ENCODE data around the gene SLK. TPM values are rescaled to one million over a fixed set of nuclear protein-coding genes. Genes with fewer than 3 reads are reported as not detected.

SLK gene
- total and polyA plus RNA-seq, 2 of the 4 experiments (the other 2 are of a cell fraction), result 8.1 to 21.5 TPM

DNA sequence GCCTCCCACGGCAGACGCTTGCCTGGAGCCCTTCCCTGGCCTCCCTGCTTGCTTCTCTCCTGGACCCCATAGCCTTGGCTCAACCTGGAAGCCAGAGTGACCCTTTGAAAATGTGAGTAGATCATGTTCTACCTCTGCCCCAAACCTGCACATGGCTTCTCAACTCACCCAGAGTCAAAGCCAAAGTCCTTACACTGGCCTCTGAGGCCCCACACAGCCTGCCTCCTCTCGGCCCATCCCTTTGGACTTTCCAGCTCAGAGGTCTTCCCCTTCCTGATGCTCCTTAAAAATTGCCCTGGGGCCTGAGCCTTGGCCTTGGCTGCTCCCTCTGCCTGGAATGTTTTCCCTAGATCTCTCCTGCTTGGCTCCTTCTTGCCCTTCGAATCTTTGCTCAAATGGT, 86.3 kb downstream of the SLK start:
- ChIA-PET CTCF (no interaction called here), POLR2A (ENCODE audit: unreplicated experiment) (no interaction called here)
- Histone ChIP-seq H3K4me3 (ENCODE audit: insufficient read depth, low read depth, low read length) (no peak overlapping the region), H3K23ac (ENCODE audit: low read depth, low read length) (no peak overlapping the region), H2AK5ac (ENCODE audit: low read depth, low read length) (0 out of 2 replicates have a peak overlapping the region, but pooled peaks have one; percentile 27), H4K8ac (ENCODE audit: low read depth in 2 of 2, low read length in 2 of 2) (no peak overlapping the region), H4K91ac (ENCODE audit: insufficient read depth, low read depth, low read length) (peak overlapping the region; percentile 40; the same call in 1 of the 2 replicates), H2AK9ac (replicated peaks; ENCODE audit: low read depth, low read length, poor library complexity) (no peak overlapping the region), H3K27me3 (ENCODE audit: control insufficient read depth, insufficient read depth, low read length) (no peaks in the 10 kb centered on the region), H2BK5ac (ENCODE audit: low read depth, low read length, poor library complexity, severe bottlenecking) (no peak overlapping the region), H2BK15ac (ENCODE audit: low read depth, low read length) (0 out of 3 replicates have a peak overlapping the region, but pooled peaks have one; percentile 59), H3K4ac (ENCODE audit: low read depth, low read length) (no peak overlapping the region), H4K20me1 (ENCODE audit: insufficient read depth, low read length) (no peaks in the 10 kb centered on the region), H4K5ac (ENCODE audit: low read depth, low read length) (no peak overlapping the region), H3K27ac (ENCODE audit: insufficient read depth, low read length) (no peak overlapping the region), H2BK20ac (ENCODE audit: low read depth, low read length) (no peak overlapping the region; the same call in 1 of the 2 replicates), H3K18ac (ENCODE audit: low read depth, low read length) (no peak overlapping the region), H3K4me2 (ENCODE audit: low read depth, low read length) (no peak overlapping the region), H3K9ac (ENCODE audit: low read depth, low read length) (no peak overlapping the region), H3K79me1 (ENCODE audit: low read depth in 1 of 2, low read length in 2 of 2) (no peaks in the 10 kb centered on the region), H2BK120ac (ENCODE audit: low read depth, low read length) (peak overlapping the region; percentile 59; the same call in 1 of the 2 replicates), H3K14ac (replicated peaks; ENCODE audit: low read depth, low read length) (no peak overlapping the region), H3K56ac (ENCODE audit: extremely low read depth, insufficient read depth, low read length) (no peak overlapping the region), H3K4me1 (ENCODE audit: control insufficient read depth, insufficient read depth, low read length) (peaks cover 6% of the 10 kb centered on the region), H3K36me3 (ENCODE audit: control insufficient read depth, insufficient read depth, low read length) (no peaks in the 10 kb centered on the region), H2AFZ (replicated peaks; ENCODE audit: low read length, poor library complexity) (peak overlapping the region; percentile 58), H3K9me3 (ENCODE audit: control insufficient read depth, insufficient read depth, low read length) (no peaks in the 10 kb centered on the region), H3K9me1 (ENCODE audit: insufficient read depth, low read length) (peaks cover 17% of the 10 kb centered on the region)
- DNase-seq, result no peak
- ATAC-seq (ENCODE audit: low read depth), result no peak
- no peak for TF ChIP-seq CHD1 (IDR thresholded peaks at IDR 0.05; ENCODE audit: low read depth, low read length)
- TF ChIP-seq MXI1 (IDR thresholded peaks at IDR 0.05; ENCODE audit: borderline replicate concordance, low read depth, low read length), result no peak
- TF ChIP-seq, protein P1, sequence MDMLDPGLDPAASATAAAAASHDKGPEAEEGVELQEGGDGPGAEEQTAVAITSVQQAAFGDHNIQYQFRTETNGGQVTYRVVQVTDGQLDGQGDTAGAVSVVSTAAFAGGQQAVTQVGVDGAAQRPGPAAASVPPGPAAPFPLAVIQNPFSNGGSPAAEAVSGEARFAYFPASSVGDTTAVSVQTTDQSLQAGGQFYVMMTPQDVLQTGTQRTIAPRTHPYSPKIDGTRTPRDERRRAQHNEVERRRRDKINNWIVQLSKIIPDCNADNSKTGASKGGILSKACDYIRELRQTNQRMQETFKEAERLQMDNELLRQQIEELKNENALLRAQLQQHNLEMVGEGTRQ (IDR thresholded peaks at IDR 0.05; ENCODE audit: low read depth, low read length), result no peak
- TF ChIP-seq POLR2A (IDR thresholded peaks at IDR 0.05; ENCODE audit: low read depth, low read length), result no peak
- no peak for TF ChIP-seq RAD21 (IDR thresholded peaks at IDR 0.05; ENCODE audit: low read length)
- TF ChIP-seq, protein P2, sequence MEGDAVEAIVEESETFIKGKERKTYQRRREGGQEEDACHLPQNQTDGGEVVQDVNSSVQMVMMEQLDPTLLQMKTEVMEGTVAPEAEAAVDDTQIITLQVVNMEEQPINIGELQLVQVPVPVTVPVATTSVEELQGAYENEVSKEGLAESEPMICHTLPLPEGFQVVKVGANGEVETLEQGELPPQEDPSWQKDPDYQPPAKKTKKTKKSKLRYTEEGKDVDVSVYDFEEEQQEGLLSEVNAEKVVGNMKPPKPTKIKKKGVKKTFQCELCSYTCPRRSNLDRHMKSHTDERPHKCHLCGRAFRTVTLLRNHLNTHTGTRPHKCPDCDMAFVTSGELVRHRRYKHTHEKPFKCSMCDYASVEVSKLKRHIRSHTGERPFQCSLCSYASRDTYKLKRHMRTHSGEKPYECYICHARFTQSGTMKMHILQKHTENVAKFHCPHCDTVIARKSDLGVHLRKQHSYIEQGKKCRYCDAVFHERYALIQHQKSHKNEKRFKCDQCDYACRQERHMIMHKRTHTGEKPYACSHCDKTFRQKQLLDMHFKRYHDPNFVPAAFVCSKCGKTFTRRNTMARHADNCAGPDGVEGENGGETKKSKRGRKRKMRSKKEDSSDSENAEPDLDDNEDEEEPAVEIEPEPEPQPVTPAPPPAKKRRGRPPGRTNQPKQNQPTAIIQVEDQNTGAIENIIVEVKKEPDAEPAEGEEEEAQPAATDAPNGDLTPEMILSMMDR (conservative IDR thresholded peaks at IDR 0.05; ENCODE audit: low read depth, low read length), result no peak
- TF ChIP-seq NFE2L2 (IDR thresholded peaks at IDR 0.05; ENCODE audit: low read depth, low read length), result no peak
- no peak for TF ChIP-seq MAZ (IDR thresholded peaks at IDR 0.05; ENCODE audit: borderline replicate concordance, low read depth, low read length)
- TF ChIP-seq, protein P3, sequence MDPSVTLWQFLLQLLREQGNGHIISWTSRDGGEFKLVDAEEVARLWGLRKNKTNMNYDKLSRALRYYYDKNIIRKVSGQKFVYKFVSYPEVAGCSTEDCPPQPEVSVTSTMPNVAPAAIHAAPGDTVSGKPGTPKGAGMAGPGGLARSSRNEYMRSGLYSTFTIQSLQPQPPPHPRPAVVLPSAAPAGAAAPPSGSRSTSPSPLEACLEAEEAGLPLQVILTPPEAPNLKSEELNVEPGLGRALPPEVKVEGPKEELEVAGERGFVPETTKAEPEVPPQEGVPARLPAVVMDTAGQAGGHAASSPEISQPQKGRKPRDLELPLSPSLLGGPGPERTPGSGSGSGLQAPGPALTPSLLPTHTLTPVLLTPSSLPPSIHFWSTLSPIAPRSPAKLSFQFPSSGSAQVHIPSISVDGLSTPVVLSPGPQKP (IDR thresholded peaks at IDR 0.05; ENCODE audit: borderline replicate concordance, low read depth, low read length), result no peak
- TF ChIP-seq RCOR1 (IDR thresholded peaks at IDR 0.05; ENCODE audit: insufficient replicate concordance, low read length), result no peak
- TF ChIP-seq BHLHE40 (IDR thresholded peaks at IDR 0.05; ENCODE audit: low read depth, low read length), result no peak
- 92% methylated on average over 2 of the region's 4 CpGs; no CpG with 5 or more reads in 1 of the 2 experiments for WGBS, 2 experiments (ENCODE audit: extremely low coverage in 2 of 2, insufficient read length in 1 of 2)
- intact Hi-C loops (cut with micrococcal nuclease), result no loop called here
- no TSS peak for BruUV-seq (replicated peaks)
- in situ Hi-C loops (cut with MboI; ENCODE audit: low sequenced_read_pairs), result no loop called here
- dilution Hi-C loops (cut with HindIII; ENCODE audit: low sequenced_read_pairs, unreplicated experiment), result no loop called here

Data from IMR-90 (cell line).